Subcutaneous abdominal adipose tissue (tissue), 5 donors: ENCODE data around the gene POLK.

Source experiments
- H3K27ac ChIP-seq: one replicate; pipeline ENCODE4 v1.7.0; 2013; ENCODE audit warnings: low read depth, mild to moderate bottlenecking, inconsistent platforms, low read length, moderate library complexity
- H3K27me3 ChIP-seq, 5 donors: one replicate each; pipeline ENCODE4 v1.7.0; 2013; ENCODE audit warnings: low read length in 5 of 5, inconsistent platforms in 1 of 5; ENCODE audit not compliant: control insufficient read depth in 5 of 5, insufficient read depth in 4 of 5
- H3K36me3 ChIP-seq, 5 donors: one replicate each; pipeline ENCODE4 v1.7.0; 2013; ENCODE audit warnings: low read length in 5 of 5; ENCODE audit not compliant: control insufficient read depth in 5 of 5, insufficient read depth in 5 of 5
- H3K4me1 ChIP-seq, 5 donors: one replicate each; pipeline ENCODE4 v1.7.0; 2013; ENCODE audit warnings: low read length in 5 of 5, mild to moderate bottlenecking in 3 of 5, moderate library complexity in 1 of 5; ENCODE audit not compliant: control insufficient read depth in 5 of 5, insufficient read depth in 5 of 5
- H3K4me3 ChIP-seq, 5 donors: one replicate each; pipeline ENCODE4 v1.7.0; 2013; ENCODE audit warnings: low read length in 5 of 5, low read depth in 1 of 5
- H3K9ac ChIP-seq, 5 donors: one replicate each; pipeline ENCODE4 v1.7.0; 2013; ENCODE audit warnings: low read length in 5 of 5, mild to moderate bottlenecking in 4 of 5, moderate library complexity in 3 of 5
- H3K9me3 ChIP-seq, 5 donors: one replicate each; pipeline ENCODE4 v1.7.0; 2013; ENCODE audit warnings: low read length in 5 of 5; ENCODE audit not compliant: control insufficient read depth in 5 of 5
- donor health status: healthy.
- donor health status: healthy.
- donor health status: healthy.
- donor health status: healthy.
- donor health status: healthy.

POLK gene

DNA sequence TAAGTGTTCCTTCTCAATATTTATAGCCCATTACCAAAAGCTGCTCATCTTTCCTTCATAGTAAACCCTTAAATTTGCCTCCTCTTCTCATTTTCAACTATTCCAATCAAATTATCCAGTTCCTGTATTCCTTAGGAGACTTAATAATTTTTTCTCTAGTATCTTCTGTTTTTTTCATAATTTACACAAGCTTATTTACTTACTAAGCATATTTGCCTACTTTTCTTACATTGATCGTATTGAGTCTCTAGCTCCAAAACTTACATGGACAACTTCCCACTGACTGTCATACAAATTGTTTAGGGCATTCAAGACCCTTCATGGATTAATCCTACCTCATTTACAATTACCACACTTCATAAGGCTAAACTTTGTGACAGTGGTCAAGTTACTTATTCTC, 3.9 kb upstream of the POLK start:
- Histone ChIP-seq H3K9me3 (peaks cover 0 to 5% (median 0%) of the 10 kb centered on the region in 5 donors), H3K27me3 (no peaks in the 10 kb centered on the region), H3K36me3 (peaks cover 0 to 6% (median 3%) of the 10 kb centered on the region in 5 donors), H3K9ac (no peak overlapping the region), H3K4me3 (no peak overlapping the region), H3K4me1 (peaks cover 0 to 29% (median 25%) of the 10 kb centered on the region in 5 donors), H3K27ac (no peak overlapping the region)

DNA sequence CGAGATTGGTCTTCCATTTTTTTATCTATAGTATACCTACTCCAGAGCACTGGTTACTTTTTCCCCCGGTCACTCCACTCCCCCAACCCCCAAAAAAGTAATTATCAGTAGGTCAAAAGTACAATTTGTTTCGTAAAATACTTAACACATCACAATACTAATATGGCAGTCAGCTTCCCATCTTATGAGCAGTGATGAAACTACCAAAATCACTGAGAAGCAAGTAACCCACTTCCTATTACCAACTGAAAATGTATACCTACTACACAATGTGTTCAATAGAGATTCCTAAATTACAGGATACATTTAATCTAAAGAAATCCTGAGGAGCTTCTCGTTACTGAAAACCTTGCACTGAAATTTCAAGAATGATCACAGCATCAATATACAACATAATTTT, 2.1 kb upstream of the POLK start:
- peak overlapping the region; percentile 96 for H3K27ac ChIP-seq

DNA sequence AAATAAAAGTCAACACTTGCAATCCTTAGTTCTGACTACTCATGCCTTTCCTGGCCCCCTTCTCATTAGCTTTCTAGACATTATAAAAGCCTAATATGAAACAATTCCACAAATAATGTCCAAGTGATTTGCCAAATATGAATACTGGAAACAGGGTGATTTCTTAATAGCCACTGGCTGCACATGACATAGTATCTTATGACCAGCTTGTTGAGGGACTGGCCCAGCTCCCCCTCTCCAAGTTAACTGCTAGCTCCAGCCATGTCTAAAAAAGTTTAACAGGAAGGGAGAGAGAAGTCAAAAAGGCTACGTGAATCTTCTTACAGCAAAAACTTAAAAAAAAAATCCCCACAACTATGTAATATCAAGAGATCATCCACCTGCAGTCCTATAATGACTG, 1.7 kb upstream of the POLK start:
- H3K4me3 ChIP-seq: peak overlapping the region; percentile 89 to 97 (median 93)
- peak overlapping the region; percentile 96 for H3K27ac ChIP-seq

More for the DNA sequence above, 2.1 kb upstream of the POLK start:
- peak overlapping the region; percentile 89 to 97 (median 93) for H3K4me3 ChIP-seq
- H3K36me3 ChIP-seq: peaks cover 0 to 5% (median 3%) of the 10 kb centered on the region in 5 donors
- no peaks in the 10 kb centered on the region for H3K27me3 ChIP-seq
- H3K9me3 ChIP-seq: peaks cover 0 to 5% (median 0%) of the 10 kb centered on the region in 5 donors
- H3K9ac ChIP-seq: peak overlapping the region in 3 of 5 donors; percentile 54 to 96 (median 92)
- peaks cover 0 to 39% (median 33%) of the 10 kb centered on the region in 5 donors for H3K4me1 ChIP-seq

DNA sequence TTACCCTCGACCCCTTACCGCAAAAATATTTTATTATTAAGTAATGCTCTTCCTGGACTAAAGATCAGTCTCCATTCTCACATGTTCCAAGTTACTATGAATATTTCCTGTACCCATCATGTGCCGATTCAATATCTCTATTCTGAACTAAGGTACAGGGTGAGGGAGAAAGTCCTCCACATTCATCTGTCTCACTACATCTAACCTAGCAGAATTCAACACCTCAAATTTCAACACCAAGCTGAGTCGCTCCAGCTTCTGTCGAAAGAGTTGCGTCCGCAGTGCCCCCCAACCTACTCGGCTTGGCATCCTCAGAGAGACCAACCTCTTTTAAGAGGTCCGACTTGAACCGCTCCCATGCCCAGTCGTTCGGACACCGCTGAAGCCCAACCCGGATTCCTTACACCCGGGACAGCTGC, 1.3 kb upstream of the POLK start:
- no peaks in the 10 kb centered on the region for H3K27me3 ChIP-seq
- peaks cover 0 to 39% (median 33%) of the 10 kb centered on the region in 5 donors for H3K4me1 ChIP-seq
- peak overlapping the region; percentile 96 for H3K27ac ChIP-seq
- peak overlapping the region; percentile 71 to 99 (median 92) for H3K9ac ChIP-seq
- peak overlapping the region; percentile 89 to 97 (median 93) for H3K4me3 ChIP-seq
- H3K36me3 ChIP-seq: peaks cover 0 to 3% (median 0%) of the 10 kb centered on the region in 5 donors
- peaks cover 0 to 5% (median 0%) of the 10 kb centered on the region in 5 donors for H3K9me3 ChIP-seq

More for the DNA sequence above, 1.7 kb upstream of the POLK start:
- Histone ChIP-seq H3K9ac (peak overlapping the region; percentile 54 to 99 (median 92)), H3K36me3 (peaks cover 0 to 5% (median 0%) of the 10 kb centered on the region in 5 donors), H3K9me3 (peaks cover 0 to 5% (median 0%) of the 10 kb centered on the region in 5 donors), H3K27me3 (no peaks in the 10 kb centered on the region), H3K4me1 (peaks cover 0 to 39% (median 33%) of the 10 kb centered on the region in 5 donors)

DNA sequence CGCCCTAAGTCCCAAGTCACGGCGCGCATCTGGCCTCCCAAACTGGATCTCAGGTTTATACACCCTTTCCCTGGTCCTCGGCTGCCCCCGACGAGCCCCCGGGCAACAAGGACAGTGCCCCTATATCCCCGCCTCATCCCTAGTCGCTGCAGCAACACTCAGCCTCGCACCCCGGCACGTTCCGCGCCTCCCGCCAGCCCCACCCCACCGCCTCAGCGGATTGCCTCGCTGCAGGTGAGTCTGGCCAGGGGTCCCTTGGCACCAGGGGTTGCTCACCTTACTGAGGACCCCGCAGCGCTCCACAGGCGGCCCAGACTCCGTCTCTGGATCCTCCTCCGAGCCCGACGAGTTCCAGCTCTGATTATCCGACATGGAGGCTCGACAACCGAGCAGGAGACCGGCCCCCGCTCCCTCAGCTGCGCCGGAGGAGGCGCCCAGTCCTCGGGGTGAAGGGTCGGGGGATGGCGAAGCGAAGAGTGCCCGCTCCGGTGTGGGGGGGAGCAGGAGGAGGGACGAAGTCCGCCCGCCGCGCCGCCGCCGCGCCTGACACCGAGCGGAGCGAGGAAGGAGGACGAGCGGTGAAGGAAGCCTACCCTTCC, 756 bp upstream of the POLK start:
- Histone ChIP-seq H3K4me3 (peak overlapping the region; percentile 89 to 97 (median 93)), H3K27ac (peak overlapping the region; percentile 96), H3K9me3 (peaks cover 0 to 5% (median 0%) of the 10 kb centered on the region in 5 donors), H3K27me3 (no peaks in the 10 kb centered on the region), H3K36me3 (peaks cover 0 to 3% (median 0%) of the 10 kb centered on the region in 5 donors), H3K9ac (peak overlapping the region; percentile 71 to 99 (median 92)), H3K4me1 (peaks cover 0 to 39% (median 33%) of the 10 kb centered on the region in 5 donors)

DNA sequence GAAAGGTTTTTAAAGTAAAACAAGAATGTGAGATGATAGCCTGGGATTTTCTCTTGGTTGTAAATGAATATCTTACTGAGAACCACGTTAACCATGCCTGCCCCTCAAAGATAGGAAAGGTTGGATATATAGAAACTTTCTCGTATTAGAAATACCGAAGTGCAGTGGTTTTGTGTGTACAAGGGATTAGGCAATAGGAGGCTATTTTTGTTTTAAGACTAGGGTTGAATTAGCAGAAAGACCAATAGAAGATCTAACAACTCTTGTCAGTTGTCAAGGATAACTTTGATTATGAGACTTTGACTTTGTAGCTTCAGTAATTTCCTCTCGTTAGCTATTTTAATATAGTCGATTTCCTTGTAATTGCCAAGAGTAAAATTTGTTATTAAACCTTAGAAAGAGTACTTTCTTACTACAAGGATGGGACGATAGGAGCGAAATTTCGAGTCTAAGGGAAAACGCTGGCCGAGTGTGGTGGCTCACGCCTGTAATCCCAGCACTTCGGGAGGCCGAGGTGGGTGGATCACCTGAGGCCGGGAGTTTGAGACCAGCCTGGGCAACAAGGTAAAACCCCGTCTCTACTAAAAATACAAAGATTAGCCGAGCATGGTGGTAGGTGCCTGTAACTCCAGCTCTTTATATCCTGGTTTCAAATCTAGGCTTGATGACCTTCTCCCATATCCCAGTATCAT, 838 bp downstream of the POLK start:
- Histone ChIP-seq H3K9me3 (peaks cover 0 to under 1% (median 0%) of the 10 kb centered on the region in 5 donors), H3K27me3 (no peaks in the 10 kb centered on the region), H3K36me3 (peaks cover 0 to 3% (median 0%) of the 10 kb centered on the region in 5 donors), H3K27ac (peak overlapping the region; percentile 96), H3K4me3 (peak overlapping the region; percentile 83 to 97 (median 91)), H3K4me1 (peaks cover 0 to 42% (median 33%) of the 10 kb centered on the region in 5 donors), H3K9ac (peak overlapping the region; percentile 91 to 97 (median 93))

DNA sequence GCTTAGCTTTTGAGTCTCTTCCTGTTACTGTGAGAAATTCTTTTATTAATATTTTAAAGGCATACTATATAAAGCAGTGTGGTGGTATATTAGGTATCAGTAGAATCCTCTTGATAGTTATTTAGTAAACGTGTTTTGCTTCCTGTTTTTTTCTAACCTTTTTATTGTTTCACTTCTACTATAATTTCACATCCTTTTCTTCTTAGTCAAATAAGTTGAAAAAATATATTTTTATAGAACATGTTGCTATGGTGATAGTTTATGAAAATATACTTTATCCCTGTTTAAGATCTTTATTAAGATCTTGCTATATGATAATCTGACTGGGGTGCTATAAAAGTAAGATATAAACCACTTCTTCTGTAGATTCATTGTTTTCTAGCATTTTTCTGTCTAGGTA, 2.1 kb downstream of the POLK start:
- Histone ChIP-seq H3K4me1 (peaks cover 0 to 36% (median 29%) of the 10 kb centered on the region in 5 donors), H3K4me3 (no peak overlapping the region)

DNA sequence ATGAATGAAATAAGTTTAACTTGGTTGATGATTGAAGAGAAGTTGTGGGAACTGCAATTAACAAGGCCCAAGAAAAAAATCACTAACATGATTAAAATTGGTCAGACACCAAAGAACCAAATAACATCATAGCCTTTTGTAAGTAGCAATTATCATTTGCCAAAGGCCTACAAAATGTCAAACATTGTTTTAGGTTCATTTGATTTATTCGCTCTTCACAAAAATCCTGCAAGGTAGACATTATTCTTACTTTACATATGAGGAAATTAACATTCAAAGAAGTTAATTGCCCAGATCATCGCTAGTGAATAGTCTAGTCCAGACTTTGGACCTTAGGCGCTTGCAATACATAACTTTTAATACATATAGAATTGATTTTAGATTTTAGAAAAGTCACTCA, 2.6 kb downstream of the POLK start:
- no peaks in the 10 kb centered on the region for H3K9me3 ChIP-seq
- peaks cover 0 to 3% (median 0%) of the 10 kb centered on the region in 5 donors for H3K36me3 ChIP-seq
- peaks cover 0 to 31% (median 24%) of the 10 kb centered on the region in 5 donors for H3K4me1 ChIP-seq
- no peak overlapping the region for H3K4me3 ChIP-seq
- H3K27ac ChIP-seq: no peak overlapping the region
- H3K9ac ChIP-seq: no peak overlapping the region
- H3K27me3 ChIP-seq: no peaks in the 10 kb centered on the region

More for the DNA sequence above, 2.1 kb downstream of the POLK start:
- Histone ChIP-seq H3K27me3 (no peaks in the 10 kb centered on the region), H3K27ac (no peak overlapping the region), H3K9ac (no peak overlapping the region), H3K9me3 (no peaks in the 10 kb centered on the region), H3K36me3 (peaks cover 0 to 3% (median 0%) of the 10 kb centered on the region in 5 donors)

DNA sequence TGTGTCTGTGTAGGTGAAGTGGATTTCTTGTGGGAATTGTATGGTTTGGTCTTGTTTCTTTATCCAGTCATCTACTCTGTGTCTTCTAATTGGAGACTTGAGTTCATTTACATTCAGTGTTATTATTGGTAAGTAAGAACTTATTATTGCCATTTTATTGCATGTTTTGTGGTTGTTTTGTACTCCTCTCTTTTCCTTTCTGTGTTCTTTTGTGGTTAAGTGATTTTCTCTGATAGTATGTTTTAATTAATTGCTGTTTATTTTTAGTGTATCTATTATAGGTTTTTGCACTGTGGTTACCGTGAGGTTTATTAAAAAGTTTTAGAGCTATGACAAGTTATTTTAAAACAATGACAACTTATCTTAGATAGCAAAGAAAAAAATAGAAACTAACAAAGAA, 8.1 kb downstream of the POLK start:
- Histone ChIP-seq H3K27me3 (no peaks in the 10 kb centered on the region), H3K4me1 (peaks cover 0 to 3% (median 0%) of the 10 kb centered on the region in 5 donors), H3K9ac (no peak overlapping the region), H3K9me3 (peaks cover 0 to 14% (median 12%) of the 10 kb centered on the region in 5 donors), H3K36me3 (peaks cover 0 to 10% (median 0%) of the 10 kb centered on the region in 5 donors), H3K27ac (no peak overlapping the region), H3K4me3 (no peak overlapping the region)

DNA sequence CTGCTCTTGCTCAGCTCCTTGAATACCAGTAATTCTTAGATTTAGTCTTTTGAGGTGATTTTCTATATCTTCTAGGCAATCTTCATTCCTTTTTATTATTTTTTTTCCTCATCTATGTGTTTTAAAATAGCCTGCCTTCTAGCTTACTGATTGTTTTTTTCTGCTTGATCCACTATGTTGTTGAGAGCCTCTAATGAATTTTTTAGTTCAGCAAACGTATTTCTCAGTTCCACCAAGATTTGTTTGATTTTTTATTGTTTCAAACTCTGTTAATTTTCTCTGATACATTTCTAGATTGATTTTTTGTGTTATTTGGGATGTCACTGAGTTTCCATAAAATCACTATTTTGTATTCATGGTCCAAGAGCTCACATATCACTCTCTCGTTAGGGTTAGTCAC, 9.5 kb downstream of the POLK start:
- no peak overlapping the region for H3K4me3 ChIP-seq
- H3K9me3 ChIP-seq: peaks cover 0 to 14% (median 12%) of the 10 kb centered on the region in 5 donors

More for the DNA sequence above, 9.5 kb downstream of the POLK start:
- H3K27ac ChIP-seq: no peak overlapping the region
- H3K9ac ChIP-seq: no peak overlapping the region
- H3K4me1 ChIP-seq: peaks cover 0 to 3% (median 0%) of the 10 kb centered on the region in 5 donors
- H3K27me3 ChIP-seq: no peaks in the 10 kb centered on the region
- H3K36me3 ChIP-seq: peaks cover 0 to 8% (median 0%) of the 10 kb centered on the region in 5 donors
